Fibroblast of mammary gland (primary cell): Measurements from ENCODE around the gene AP1S1.
"Not testable (repeated sequence)": the region's sequence is repeated elsewhere in the genome, so short reads cannot be mapped to it uniquely, and the experiment has no call there.

Experiments used
- DNase-seq: peaks from one replicate; pipeline ENCODE4 v3.0.0-alpha.2; 2010; ENCODE audit warnings: low read depth
- H3K4me3 ChIP-seq: 2 replicates; pipeline ENCODE4 v1.5.1; 2011; ENCODE audit warnings: low read depth, mild to moderate bottlenecking, low read length, moderate library complexity; ENCODE audit not compliant: control insufficient read depth
- TF ChIP-seq, protein P1 (sequence below): conservative IDR thresholded peaks from 2 replicates; pipeline ENCODE4 v1.5.1; 2011; ENCODE audit warnings: low read depth, low read length, inconsistent platforms; ENCODE audit not compliant: control insufficient read depth, insufficient read depth

AP1S1 gene

DNA sequence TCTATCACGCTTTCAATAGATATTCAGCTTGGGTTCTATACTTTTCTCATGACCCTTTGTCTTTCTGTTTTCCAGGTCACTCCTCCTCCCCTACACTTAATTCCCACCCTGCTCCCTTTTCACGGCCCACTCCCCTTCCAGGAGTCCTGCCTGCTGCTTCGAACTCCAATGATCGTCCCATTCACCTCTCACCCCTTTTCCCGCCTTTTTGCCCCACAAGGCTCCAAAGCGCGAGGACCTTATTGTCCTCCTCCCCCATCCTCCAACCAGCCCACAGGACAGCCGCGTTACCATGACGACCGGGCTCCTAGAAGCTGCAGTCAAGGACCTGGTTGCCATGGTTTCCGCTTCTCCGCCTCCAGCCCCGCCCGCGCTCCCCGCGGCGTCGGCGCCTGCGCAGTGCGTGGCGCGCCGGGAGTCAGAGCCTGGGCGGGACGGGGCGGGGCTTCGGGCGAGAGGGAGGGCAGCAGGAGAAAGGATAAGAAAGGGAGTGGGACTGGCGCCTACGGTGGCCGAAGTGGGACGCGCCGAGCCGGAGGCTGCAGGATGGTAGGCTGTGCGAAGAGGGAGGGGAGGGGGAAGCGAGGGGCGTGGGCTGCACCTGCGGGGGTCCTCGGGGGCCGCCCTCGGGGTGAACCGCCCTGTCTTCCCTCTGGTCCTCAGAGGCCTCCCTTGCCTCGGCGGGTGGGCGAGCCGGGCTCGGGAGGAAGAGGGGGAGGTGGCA is at the start of gene AP1S1:
AP1S1 (plus strand) TSS at position 508 of the 724 bp plus-strand sequence; CDS start at position 547, 39 bp downstream.
- H3K4me3 ChIP-seq: peak within 1 kb of the TSS; percentile 80
- peak; percentile 87 for DNase-seq
- TF ChIP-seq, protein P1, sequence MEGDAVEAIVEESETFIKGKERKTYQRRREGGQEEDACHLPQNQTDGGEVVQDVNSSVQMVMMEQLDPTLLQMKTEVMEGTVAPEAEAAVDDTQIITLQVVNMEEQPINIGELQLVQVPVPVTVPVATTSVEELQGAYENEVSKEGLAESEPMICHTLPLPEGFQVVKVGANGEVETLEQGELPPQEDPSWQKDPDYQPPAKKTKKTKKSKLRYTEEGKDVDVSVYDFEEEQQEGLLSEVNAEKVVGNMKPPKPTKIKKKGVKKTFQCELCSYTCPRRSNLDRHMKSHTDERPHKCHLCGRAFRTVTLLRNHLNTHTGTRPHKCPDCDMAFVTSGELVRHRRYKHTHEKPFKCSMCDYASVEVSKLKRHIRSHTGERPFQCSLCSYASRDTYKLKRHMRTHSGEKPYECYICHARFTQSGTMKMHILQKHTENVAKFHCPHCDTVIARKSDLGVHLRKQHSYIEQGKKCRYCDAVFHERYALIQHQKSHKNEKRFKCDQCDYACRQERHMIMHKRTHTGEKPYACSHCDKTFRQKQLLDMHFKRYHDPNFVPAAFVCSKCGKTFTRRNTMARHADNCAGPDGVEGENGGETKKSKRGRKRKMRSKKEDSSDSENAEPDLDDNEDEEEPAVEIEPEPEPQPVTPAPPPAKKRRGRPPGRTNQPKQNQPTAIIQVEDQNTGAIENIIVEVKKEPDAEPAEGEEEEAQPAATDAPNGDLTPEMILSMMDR: no peak

DNA sequence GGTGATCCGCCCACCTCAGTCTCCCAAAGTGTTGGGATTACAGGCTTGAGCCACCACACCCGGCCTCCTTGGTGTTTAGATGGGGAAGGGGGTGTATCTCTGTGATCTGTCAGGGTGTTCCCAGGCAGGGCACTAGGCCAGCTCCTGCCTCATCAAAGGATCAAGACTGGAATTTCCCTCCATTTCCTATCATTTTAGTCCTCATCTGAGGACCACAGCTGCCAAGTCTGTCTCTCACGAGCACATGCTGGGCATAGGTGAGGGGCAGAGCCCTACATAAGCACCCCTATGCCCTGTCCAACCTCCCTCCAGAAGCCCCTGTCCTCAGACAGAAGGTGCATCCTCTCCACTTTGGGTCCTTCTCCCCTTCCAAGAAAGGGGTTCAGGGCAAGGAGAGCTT is 49.5 kb upstream of the AP1S1 start:
- TF ChIP-seq, protein P1: no peak
- no peak overlapping the region for H3K4me3 ChIP-seq
- DNase-seq: no peak

- not testable (repeated sequence) for H3K4me3 ChIP-seq, DNase-seq
Observed at GRCh38 chr7:101105248-101105647, 49.0 kb upstream of the AP1S1 start.

DNA sequence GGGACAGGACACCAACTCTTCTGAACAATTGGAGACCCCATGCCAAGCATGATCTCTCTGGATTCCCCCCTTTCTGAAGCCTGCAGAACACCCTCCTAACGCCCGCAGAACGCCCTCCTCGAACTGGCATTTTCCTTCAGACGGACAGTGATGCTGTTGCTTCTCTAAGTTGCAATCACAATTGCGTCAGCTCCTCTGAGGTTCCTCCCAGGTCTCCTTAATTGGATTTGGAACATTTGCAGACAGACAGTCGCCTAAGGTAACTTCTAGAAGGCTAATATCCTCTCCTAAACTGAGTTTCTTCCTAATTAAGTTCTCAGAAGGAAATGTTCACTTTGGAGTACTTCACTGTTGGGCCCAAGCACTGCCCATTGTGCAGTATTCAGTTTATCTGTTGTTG is 47.9 kb upstream of the AP1S1 start:
- no peak for DNase-seq
- no peak overlapping the region for H3K4me3 ChIP-seq
- TF ChIP-seq, protein P1: no peak

DNA sequence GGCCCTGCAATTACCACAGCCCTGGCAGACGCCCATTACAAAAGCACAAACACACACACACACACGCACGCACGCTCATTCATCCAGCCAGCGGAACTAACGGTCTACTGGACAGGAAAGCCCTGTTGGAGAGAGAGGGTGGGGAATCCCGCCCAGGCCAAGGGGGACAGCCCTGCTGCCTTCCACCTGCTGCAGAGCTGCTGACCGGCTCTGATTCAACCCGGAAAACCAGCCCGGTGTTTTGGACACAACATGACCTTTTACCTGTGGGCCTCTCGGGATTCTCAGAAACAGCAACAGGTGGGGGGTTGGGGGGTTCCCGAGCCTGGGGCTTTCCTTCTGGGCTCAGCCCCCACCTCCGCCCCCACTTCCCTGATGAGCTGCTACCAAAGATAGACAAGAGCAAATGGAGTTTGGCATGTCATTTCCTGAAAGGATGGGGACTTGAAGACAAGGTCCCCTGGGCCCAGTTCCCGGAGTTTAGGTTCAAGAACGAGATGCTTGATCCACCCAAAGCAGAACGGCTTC is 45.9 kb upstream of the AP1S1 start:
- peak; percentile 64 for DNase-seq
- no peak overlapping the region for H3K4me3 ChIP-seq

GRCh38 chr7:101108961-101109360 is 45.3 kb upstream of the AP1S1 start:
- H3K4me3 ChIP-seq: no peak overlapping the region
- TF ChIP-seq, protein P1: no peak
- DNase-seq: no peak

More for the DNA sequence above, 45.9 kb upstream of the AP1S1 start:
- TF ChIP-seq, protein P1: no peak

DNA sequence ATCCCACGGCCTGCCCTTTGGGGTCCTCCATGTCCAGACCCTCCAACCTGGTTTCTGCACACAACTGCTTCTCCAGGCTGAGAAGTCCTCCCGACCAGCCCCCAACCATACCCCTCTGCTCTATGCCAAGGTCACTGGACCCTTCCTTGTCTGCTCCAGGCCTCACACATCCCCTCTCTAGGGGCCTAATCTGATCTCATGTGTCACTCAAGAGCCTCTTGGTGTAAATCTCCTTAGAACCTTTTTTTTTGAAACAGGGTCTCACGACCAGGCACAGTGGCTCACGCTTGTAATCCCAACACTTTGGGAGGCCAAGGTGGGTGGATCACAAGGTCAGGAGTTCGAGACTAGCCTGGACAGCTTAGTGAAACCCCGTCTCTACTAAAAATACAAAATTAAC is 44.9 kb upstream of the AP1S1 start:
- TF ChIP-seq, protein P1: no peak
- H3K4me3 ChIP-seq: no peak overlapping the region
- no peak for DNase-seq
